ENCODE data around the gene MINDY4B. TPM values are rescaled to one million over a fixed set of nuclear protein-coding genes. Genes with fewer than 3 reads are reported as not detected.

Gene MINDY4B
- polyA plus RNA-seq, 1 of the 3 experiments (the other 2 are of a cell fraction) = not detected

GRCh38 chr3:150936693-150937092, 31.5 kb upstream of the MINDY4B start:
- Histone ChIP-seq H3K27me3 (ENCODE audit: insufficient read depth) (no peaks in the 10 kb centered on the region; the same call in none of the 2 replicates), H4K20me1 (ENCODE audit: insufficient read depth) (no peaks in the 10 kb centered on the region), H3K79me2 (ENCODE audit: insufficient read depth) (no peaks in the 10 kb centered on the region), H3K9me3 (no peaks in the 10 kb centered on the region), H3F3A (replicated peaks; ENCODE audit: insufficient read depth) (no peaks in the 10 kb centered on the region), H3K27ac (ENCODE audit: low read depth in 2 of 2, low read length in 1 of 2) (no peak overlapping the region), H3K9ac (no peak overlapping the region), H3K4me3 (ENCODE audit: low read depth in 2 of 2, low read length in 1 of 2) (no peak overlapping the region), H3K9me2 (no peaks in the 10 kb centered on the region), H3K4me2 (no peak overlapping the region), H3K4me1 (ENCODE audit: control insufficient read depth in 1 of 2, insufficient read depth in 2 of 2, low read depth in 1 of 2, low read length in 1 of 2) (no peaks in the 10 kb centered on the region), H2AFZ (ENCODE audit: low read depth) (no peak overlapping the region), H3K36me3 (replicated peaks in 1 of 2; ENCODE audit: control insufficient read depth in 1 of 2, insufficient read depth in 2 of 2, low read length in 1 of 2) (no peaks in the 10 kb centered on the region)
- POLR2A ChIA-PET = no interaction called here
- DNase-seq = no peak
- 0% methylated on average over 2 of the region's 2 CpGs for WGBS (ENCODE audit: low lambda C conversion rate)
- CTCF ChIA-PET = interaction anchor here (1.5 kb wide), 1 partner anchor 10 kb away, joined by 6 read pairs; no protein-coding TSS in a partner anchor
- TF ChIP-seq ELF1 (IDR thresholded peaks at IDR 0.05) = no peak
- TF ChIP-seq FOSL2 (IDR thresholded peaks at IDR 0.05; ENCODE audit: borderline replicate concordance, low read depth) = no peak
- no peak for TF ChIP-seq GATA2 (CRISPR knock-in tag; IDR thresholded peaks at IDR 0.05)
- no peak for TF ChIP-seq EP300 (IDR thresholded peaks at IDR 0.05; ENCODE audit: borderline replicate concordance in 1 of 2, low read depth in 1 of 2, low read length in 1 of 2)
- no peak for TF ChIP-seq NRF1 (IDR thresholded peaks at IDR 0.05; ENCODE audit: low read depth, low read length)
- TF ChIP-seq IRF3 (IDR thresholded peaks at IDR 0.05; ENCODE audit: low read depth, low read length) = no peak
- no peak for TF ChIP-seq REST (IDR thresholded peaks at IDR 0.05; ENCODE audit: low read depth, low read length)
- TF ChIP-seq TCF12 (IDR thresholded peaks at IDR 0.05) = no peak
- TF ChIP-seq ZBTB33 (IDR thresholded peaks at IDR 0.05; ENCODE audit: borderline replicate concordance, low read depth) = no peak
- TF ChIP-seq YY1 (IDR thresholded peaks at IDR 0.05; ENCODE audit: low read depth) = no peak
- no peak for TF ChIP-seq CTCF (IDR thresholded peaks at IDR 0.05)
- TF ChIP-seq RXRA (IDR thresholded peaks at IDR 0.05; ENCODE audit: borderline replicate concordance, low read depth) = no peak
- TF ChIP-seq EZH2phosphoT487 (IDR thresholded peaks at IDR 0.05; ENCODE audit: borderline replicate concordance, low read depth) = no peak
- TF ChIP-seq RCOR1 (IDR thresholded peaks at IDR 0.05; ENCODE audit: low read length) = no peak
- no peak for TF ChIP-seq USF1 (IDR thresholded peaks at IDR 0.05; ENCODE audit: borderline replicate concordance, low read depth)
- no peak for TF ChIP-seq POLR2AphosphoS5 (IDR thresholded peaks at IDR 0.05; ENCODE audit: low read depth, low read length)
- TF ChIP-seq GABPA (IDR thresholded peaks at IDR 0.05; ENCODE audit: low read depth) = no peak

Measured in SK-N-SH (cell line).